HEK293T (cell line): Measurements from ENCODE around the gene DHRS1.

ENCODE experiments used
- CTCF ChIA-PET: fragments of 350-600 bp; formaldehyde crosslinking; extraction: SDS; loops from one replicate; lab custom pipeline; 2021; ENCODE audit warnings: antibody characterized with exemption, inconsistent platforms; lab: Yijun Ruan, JAX
- POLR2A ChIA-PET: fragments of 350-600 bp; formaldehyde crosslinking; extraction: SDS; loops from one replicate; lab custom pipeline; 2020; ENCODE audit warnings: antibody characterized with exemption, inconsistent platforms; lab: Yijun Ruan, JAX
- DNase-seq: peaks from one replicate; pipeline ENCODE4 v3.0.0; 2012; ENCODE audit warnings: mixed read lengths; ENCODE audit errors: extremely low spot score
- ARNT ChIP-seq: fragments of 450-650 bp; IDR thresholded peaks from 2 replicates; pipeline ENCODE4 v1.6.1; 2017; ENCODE audit warnings: mild to moderate bottlenecking
- BHLHE40 ChIP-seq: fragments of 450-650 bp; IDR thresholded peaks from 2 replicates; pipeline ENCODE4 v1.6.1; 2016; ENCODE audit warnings: mild to moderate bottlenecking, moderate library complexity, borderline replicate concordance
- CTBP1 ChIP-seq: fragments of 450-650 bp; IDR thresholded peaks from 2 replicates; pipeline ENCODE4 v1.6.1; 2016; ENCODE audit warnings: borderline replicate concordance
- ELF4 ChIP-seq: fragments of 450-650 bp; IDR thresholded peaks from 2 replicates; pipeline ENCODE4 v1.6.1; 2017; ENCODE audit warnings: antibody characterized with exemption
- FOXA1 ChIP-seq: fragments of 450-650 bp; IDR thresholded peaks from 2 replicates; pipeline ENCODE4 v1.6.1; 2016; ENCODE audit warnings: mild to moderate bottlenecking
- FOXK2 ChIP-seq: fragments of 450-650 bp; IDR thresholded peaks from 2 replicates; pipeline ENCODE4 v1.6.1; 2016; ENCODE audit warnings: mild to moderate bottlenecking
- FOXM1 ChIP-seq: fragments of 450-650 bp; IDR thresholded peaks from 2 replicates; pipeline ENCODE4 v1.6.1; 2017; ENCODE audit warnings: mild to moderate bottlenecking, borderline replicate concordance
- HDGF ChIP-seq: fragments of 450-650 bp; IDR thresholded peaks from 2 replicates; pipeline ENCODE4 v1.6.1; 2017; ENCODE audit warnings: antibody characterized with exemption, borderline replicate concordance
- L3MBTL2 ChIP-seq: fragments of 450-650 bp; conservative IDR thresholded peaks from 2 replicates; pipeline ENCODE4 v1.6.1; 2016; ENCODE audit warnings: mild to moderate bottlenecking
- LEF1 ChIP-seq: fragments of 450-650 bp; IDR thresholded peaks from 2 replicates; pipeline ENCODE4 v1.6.1; 2017; ENCODE audit warnings: mild to moderate bottlenecking, borderline replicate concordance
- NFRKB ChIP-seq: fragments of 450-650 bp; IDR thresholded peaks from 2 replicates; pipeline ENCODE4 v1.6.1; 2016; ENCODE audit warnings: mild to moderate bottlenecking, moderate library complexity
- PKNOX1 ChIP-seq: fragments of 450-650 bp; IDR thresholded peaks from 2 replicates; pipeline ENCODE4 v1.6.1; 2016
- SP1 ChIP-seq: fragments of 450-650 bp; IDR thresholded peaks from 2 replicates; pipeline ENCODE4 v1.6.1; 2017
- SUZ12 ChIP-seq: fragments of 450-650 bp; IDR thresholded peaks from 2 replicates; pipeline ENCODE4 v1.6.1; 2016; ENCODE audit warnings: mild to moderate bottlenecking
- TARDBP ChIP-seq: fragments of 450-650 bp; IDR thresholded peaks from 2 replicates; pipeline ENCODE4 v1.6.1; 2016
- ZNF384 ChIP-seq: fragments of 450-650 bp; IDR thresholded peaks from 2 replicates; pipeline ENCODE4 v1.6.1; 2016

Gene DHRS1

GRCh38 chr14:24299255-24300191, at the start of gene DHRS1, which contains the start of gene NOP9:
Gene DHRS1, minus strand, starts transcription at chr14:24299780. Its CDS starts 674 bp downstream, at chr14:24299106.
Gene NOP9, plus strand, starts transcription at chr14:24299850. Its CDS starts 105 bp downstream, at chr14:24299955.
- CTCF ChIA-PET = interaction anchor here (0.8 to 5.6 kb wide), 8 partner anchors 8 to 132 kb away, joined by 3 to 69 read pairs (median 4); partner anchors contain the start of genes CHMP4A, CIDEB, MDP1 and TINF2
- POLR2A ChIA-PET = interaction anchor here (0.6 to 8.8 kb wide), 13 partner anchors 9 to 185 kb away, joined by 3 to 139 read pairs (median 3); partner anchors contain the start of genes CIDEB, DCAF11, KHNYN and LTB4R2
- TF ChIP-seq TARDBP = no peak
- TF ChIP-seq LEF1 = no peak
- TF ChIP-seq SP1 = no peak
- TF ChIP-seq L3MBTL2 = peak; percentile 79
- no peak for TF ChIP-seq ARNT
- no peak for TF ChIP-seq PKNOX1
- no peak for TF ChIP-seq HDGF
- DNase-seq = peak; percentile 95

GRCh38 chr14:24348186-24348585, 48.6 kb upstream of the DHRS1 start:
- DNase-seq = no peak
- POLR2A ChIA-PET = no interaction called here

GRCh38 chr14:24347134-24347533, 47.6 kb upstream of the DHRS1 start:
- no peak for DNase-seq
- ChIA-PET POLR2A (interaction anchor here (0.7 to 1.2 kb wide), 2 partner anchors 9 to 85 kb away, joined by 3 read pairs; no protein-coding TSS in a partner anchor), CTCF (interaction anchor here (1.5 to 3.7 kb wide), 3 partner anchors 11 to 85 kb away, joined by 3 to 17 read pairs (median 4); no protein-coding TSS in a partner anchor)
- TF ChIP-seq LEF1 = no peak
- TF ChIP-seq FOXK2 = no peak

More at GRCh38 chr14:24348186-24348585, 48.6 kb upstream of the DHRS1 start:
- CTCF ChIA-PET = interaction anchor here (0.7 to 3.7 kb wide), 3 partner anchors 38 to 268 kb away, joined by 3 to 17 read pairs (median 6); no protein-coding TSS in a partner anchor
- no peak for TF ChIP-seq PKNOX1
- no peak for TF ChIP-seq L3MBTL2
- no peak for TF ChIP-seq BHLHE40
- no peak for TF ChIP-seq NFRKB
- TF ChIP-seq FOXM1 = no peak
- TF ChIP-seq SP1 = no peak
- TF ChIP-seq HDGF = no peak
- TF ChIP-seq ELF4 = no peak
- TF ChIP-seq SUZ12 = no peak
- no peak for TF ChIP-seq FOXA1
- TF ChIP-seq ZNF384 = no peak
- no peak for TF ChIP-seq CTBP1

GRCh38 chr14:24343795-24344660, 44.4 kb upstream of the DHRS1 start:
- DNase-seq = no peak
- TF ChIP-seq HDGF (no peak), FOXA1 (no peak), PKNOX1 (no peak), ELF4 (no peak), ARNT (no peak), SP1 (no peak)
- CTCF ChIA-PET = interaction anchor here (1.0 to 3.7 kb wide), 2 partner anchors 11 to 88 kb away, joined by 6 to 17 read pairs; no protein-coding TSS in a partner anchor
- POLR2A ChIA-PET = interaction anchor here (1.4 kb wide), 1 partner anchor 86 kb away, joined by 3 read pairs; the partner anchor contains the start of genes CBLN3 and KHNYN

- no peak for DNase-seq
- TF ChIP-seq BHLHE40 = no peak
- no peak for TF ChIP-seq L3MBTL2
- TF ChIP-seq ZNF384 = no peak
- TF ChIP-seq TARDBP = no peak
- TF ChIP-seq LEF1 = no peak
- TF ChIP-seq NFRKB = no peak
- no peak for TF ChIP-seq CTBP1
- TF ChIP-seq FOXA1 = no peak
- no peak for TF ChIP-seq SUZ12
- TF ChIP-seq FOXK2 = no peak
- no peak for TF ChIP-seq SP1
- no peak for TF ChIP-seq FOXM1
- ChIA-PET POLR2A (no interaction called here), CTCF (interaction anchor here (1.0 to 2.2 kb wide), 2 partner anchors 9 to 88 kb away, joined by 6 to 12 read pairs; no protein-coding TSS in a partner anchor)
These were observed 43.3 kb upstream of the DHRS1 start for GRCh38 chr14:24342889-24343288.
